Ishikawa (cell line): ENCODE results near the gene CPNE4.

ENCODE experiments used
- CEBPB ChIP-seq: IDR thresholded peaks from 2 replicates; pipeline ENCODE4 v1.6.1; 2012
- CREB1 ChIP-seq: IDR thresholded peaks from 2 replicates; pipeline ENCODE4 v1.6.1; 2012; ENCODE audit warnings: low read depth
- EGR1 ChIP-seq: IDR thresholded peaks from 2 replicates; pipeline ENCODE4 v1.6.1; 2012
- EP300 ChIP-seq: IDR thresholded peaks from 2 replicates; pipeline ENCODE4 v1.6.1; 2012; ENCODE audit warnings: borderline replicate concordance
- FOXM1 ChIP-seq: IDR thresholded peaks from 2 replicates; pipeline ENCODE4 v1.6.1; 2012; ENCODE audit warnings: low read depth, borderline replicate concordance
- NFIC ChIP-seq: IDR thresholded peaks from 2 replicates; pipeline ENCODE4 v1.6.1; 2012
- RAD21 ChIP-seq: IDR thresholded peaks from 2 replicates; pipeline ENCODE4 v1.6.1; 2012; ENCODE audit warnings: low read depth
- TAF1 ChIP-seq: IDR thresholded peaks from 2 replicates; pipeline ENCODE4 v1.6.1; 2012; ENCODE audit warnings: low read depth, mild to moderate bottlenecking
- TCF12 ChIP-seq: IDR thresholded peaks from 2 replicates; pipeline ENCODE4 v1.6.1; 2012; ENCODE audit warnings: low read depth
- TEAD4 ChIP-seq: IDR thresholded peaks from 2 replicates; pipeline ENCODE4 v1.6.1; 2012
- YY1 ChIP-seq: IDR thresholded peaks from 2 replicates; pipeline ENCODE4 v1.6.1; 2012; ENCODE audit warnings: low read depth
- ZBTB7A ChIP-seq: IDR thresholded peaks from 2 replicates; pipeline ENCODE4 v1.6.1; 2012; ENCODE audit warnings: low read depth
- TF ChIP-seq, protein P1 (sequence below): IDR thresholded peaks from 2 replicates; pipeline ENCODE4 v1.6.1; 2012; ENCODE audit warnings: low read depth, mild to moderate bottlenecking
- TF ChIP-seq, protein P2 (sequence below): IDR thresholded peaks from 2 replicates; pipeline ENCODE4 v1.6.1; 2012
- TF ChIP-seq, protein P3 (sequence below): IDR thresholded peaks from 2 replicates; pipeline ENCODE4 v1.6.1; 2012

CPNE4 gene

DNA sequence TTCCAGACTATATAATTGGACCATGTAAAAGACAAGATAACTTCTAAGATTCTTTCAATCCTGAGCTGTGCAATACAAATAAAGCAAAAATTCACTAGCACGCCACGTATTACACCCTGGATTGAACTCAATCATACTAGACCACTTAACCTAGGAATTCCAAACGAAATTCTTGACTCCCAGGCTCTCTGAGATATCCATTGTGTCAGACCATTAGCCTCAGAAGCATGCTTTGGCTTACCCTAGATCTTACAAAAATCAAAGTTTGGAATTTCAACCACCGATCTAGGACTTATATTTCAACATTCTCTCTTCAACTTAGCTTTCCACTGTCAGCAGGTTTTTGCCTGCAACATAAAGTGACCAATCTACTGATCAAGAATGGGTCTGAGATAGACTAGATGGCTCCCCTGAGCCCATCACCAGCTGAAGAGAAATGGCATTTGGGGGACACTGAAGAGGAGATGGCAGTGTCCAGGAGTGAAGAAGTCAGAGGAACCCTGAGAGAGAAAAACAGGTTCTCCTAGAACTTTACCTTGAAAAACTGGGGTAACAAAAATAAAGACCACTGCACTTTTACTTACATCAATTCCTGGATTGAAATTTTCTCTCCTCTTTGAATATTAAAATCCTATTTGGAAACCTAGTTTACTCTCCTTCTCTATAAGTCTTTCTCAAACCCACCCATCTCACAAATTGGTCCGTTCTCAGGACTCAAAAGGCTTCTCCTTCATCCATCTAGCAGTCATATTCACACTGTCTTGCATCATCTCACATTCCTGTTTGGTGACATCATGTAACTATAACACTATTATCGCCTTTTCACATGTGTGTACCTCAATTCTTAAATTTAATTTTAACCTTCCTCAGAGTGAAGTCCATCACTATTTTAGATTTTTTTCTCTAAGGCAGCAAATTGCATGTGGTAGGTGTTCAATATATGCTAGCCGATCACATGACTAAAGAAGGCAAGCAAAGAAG is 18.5 kb downstream of the CPNE4 start:
- no peak for TF ChIP-seq TEAD4
- no peak for TF ChIP-seq ZBTB7A
- TF ChIP-seq, protein P1, sequence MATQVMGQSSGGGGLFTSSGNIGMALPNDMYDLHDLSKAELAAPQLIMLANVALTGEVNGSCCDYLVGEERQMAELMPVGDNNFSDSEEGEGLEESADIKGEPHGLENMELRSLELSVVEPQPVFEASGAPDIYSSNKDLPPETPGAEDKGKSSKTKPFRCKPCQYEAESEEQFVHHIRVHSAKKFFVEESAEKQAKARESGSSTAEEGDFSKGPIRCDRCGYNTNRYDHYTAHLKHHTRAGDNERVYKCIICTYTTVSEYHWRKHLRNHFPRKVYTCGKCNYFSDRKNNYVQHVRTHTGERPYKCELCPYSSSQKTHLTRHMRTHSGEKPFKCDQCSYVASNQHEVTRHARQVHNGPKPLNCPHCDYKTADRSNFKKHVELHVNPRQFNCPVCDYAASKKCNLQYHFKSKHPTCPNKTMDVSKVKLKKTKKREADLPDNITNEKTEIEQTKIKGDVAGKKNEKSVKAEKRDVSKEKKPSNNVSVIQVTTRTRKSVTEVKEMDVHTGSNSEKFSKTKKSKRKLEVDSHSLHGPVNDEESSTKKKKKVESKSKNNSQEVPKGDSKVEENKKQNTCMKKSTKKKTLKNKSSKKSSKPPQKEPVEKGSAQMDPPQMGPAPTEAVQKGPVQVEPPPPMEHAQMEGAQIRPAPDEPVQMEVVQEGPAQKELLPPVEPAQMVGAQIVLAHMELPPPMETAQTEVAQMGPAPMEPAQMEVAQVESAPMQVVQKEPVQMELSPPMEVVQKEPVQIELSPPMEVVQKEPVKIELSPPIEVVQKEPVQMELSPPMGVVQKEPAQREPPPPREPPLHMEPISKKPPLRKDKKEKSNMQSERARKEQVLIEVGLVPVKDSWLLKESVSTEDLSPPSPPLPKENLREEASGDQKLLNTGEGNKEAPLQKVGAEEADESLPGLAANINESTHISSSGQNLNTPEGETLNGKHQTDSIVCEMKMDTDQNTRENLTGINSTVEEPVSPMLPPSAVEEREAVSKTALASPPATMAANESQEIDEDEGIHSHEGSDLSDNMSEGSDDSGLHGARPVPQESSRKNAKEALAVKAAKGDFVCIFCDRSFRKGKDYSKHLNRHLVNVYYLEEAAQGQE: no peak
- TF ChIP-seq CEBPB: peak; percentile 45
- TF ChIP-seq CREB1: no peak
- TF ChIP-seq NFIC: no peak
- TF ChIP-seq YY1: no peak
- no peak for TF ChIP-seq EP300

DNA sequence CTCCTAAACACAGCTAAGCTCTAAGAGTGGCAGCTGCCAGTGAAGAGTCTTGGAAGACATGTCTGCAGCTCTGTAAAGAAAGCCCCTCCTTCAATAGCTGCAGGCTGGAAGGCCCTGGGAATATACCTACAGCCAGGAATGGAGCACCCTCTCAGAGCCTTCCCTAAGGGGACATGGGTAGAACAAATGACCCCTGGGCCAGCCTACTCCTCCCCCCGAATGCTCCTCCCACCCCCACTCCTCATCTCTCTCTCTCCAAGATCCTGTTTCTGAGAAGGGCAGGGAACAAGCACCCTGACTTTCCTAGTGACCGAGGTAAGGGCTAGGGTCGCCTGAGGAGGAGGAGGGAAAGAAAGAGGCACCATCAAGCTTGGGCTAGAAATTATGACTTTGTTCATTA is 20.7 kb downstream of the CPNE4 start:
- TF ChIP-seq CREB1 (no peak), EGR1 (no peak), TAF1 (no peak), TEAD4 (no peak), FOXM1 (no peak), RAD21 (no peak), EP300 (no peak), NFIC (no peak), CEBPB (no peak), YY1 (no peak), TCF12 (no peak), ZBTB7A (no peak)
- TF ChIP-seq, protein P1: no peak
- TF ChIP-seq, protein P2, sequence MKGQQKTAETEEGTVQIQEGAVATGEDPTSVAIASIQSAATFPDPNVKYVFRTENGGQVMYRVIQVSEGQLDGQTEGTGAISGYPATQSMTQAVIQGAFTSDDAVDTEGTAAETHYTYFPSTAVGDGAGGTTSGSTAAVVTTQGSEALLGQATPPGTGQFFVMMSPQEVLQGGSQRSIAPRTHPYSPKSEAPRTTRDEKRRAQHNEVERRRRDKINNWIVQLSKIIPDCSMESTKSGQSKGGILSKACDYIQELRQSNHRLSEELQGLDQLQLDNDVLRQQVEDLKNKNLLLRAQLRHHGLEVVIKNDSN: no peak
- TF ChIP-seq, protein P3, sequence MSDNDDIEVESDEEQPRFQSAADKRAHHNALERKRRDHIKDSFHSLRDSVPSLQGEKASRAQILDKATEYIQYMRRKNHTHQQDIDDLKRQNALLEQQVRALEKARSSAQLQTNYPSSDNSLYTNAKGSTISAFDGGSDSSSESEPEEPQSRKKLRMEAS: no peak

DNA sequence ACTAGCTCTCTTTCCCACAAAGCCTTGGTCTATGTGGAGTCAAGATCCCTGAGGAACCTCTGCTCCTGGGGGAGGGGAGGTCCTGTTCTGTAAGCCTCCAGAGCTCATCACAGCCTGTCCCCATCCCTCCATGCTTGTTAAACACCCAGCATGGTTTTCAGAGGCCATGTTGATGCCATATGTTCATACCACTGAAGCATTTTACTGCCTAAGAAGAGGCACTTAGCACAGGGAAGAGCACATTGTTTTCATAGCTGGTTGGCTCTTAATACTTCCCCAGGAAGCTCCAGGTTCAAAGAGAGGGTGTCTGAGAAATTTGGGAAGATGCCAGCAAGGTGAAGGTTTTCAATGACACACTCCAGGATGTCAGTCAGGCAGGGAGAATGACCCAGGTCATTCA is 25.6 kb downstream of the CPNE4 start:
- TF ChIP-seq FOXM1: no peak
- TF ChIP-seq CREB1: no peak
- no peak for TF ChIP-seq RAD21
- no peak for TF ChIP-seq ZBTB7A
- no peak for TF ChIP-seq CEBPB
- no peak for TF ChIP-seq EP300
- TF ChIP-seq YY1: no peak

DNA sequence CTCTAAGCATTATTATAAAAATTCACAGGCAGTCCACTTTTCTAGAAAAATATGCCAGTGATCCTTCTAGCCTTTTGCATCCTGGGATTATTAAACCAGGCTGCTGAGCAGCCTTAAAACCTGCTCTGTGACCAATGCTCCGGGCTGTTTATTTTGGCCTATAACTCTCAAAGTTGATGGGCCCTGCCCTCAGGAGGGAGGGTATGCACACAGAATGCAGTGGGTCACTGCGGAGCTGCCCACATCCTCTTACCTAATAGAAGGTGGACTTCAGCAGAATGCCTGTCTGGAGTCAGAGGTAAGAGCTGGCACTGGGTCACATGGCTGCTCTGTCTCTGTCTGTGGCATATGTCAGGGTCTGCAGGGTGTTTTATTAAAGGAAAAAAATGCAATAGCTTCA is 26.0 kb downstream of the CPNE4 start:
- TF ChIP-seq CREB1 (no peak), TEAD4 (no peak), EP300 (no peak), ZBTB7A (no peak), FOXM1 (no peak), RAD21 (no peak), TAF1 (no peak)
- TF ChIP-seq, protein P3: no peak
- TF ChIP-seq, protein P1: no peak
- TF ChIP-seq, protein P2: no peak
